ENCODE results near the gene TSHZ3. TPM values are rescaled to one million over a fixed set of nuclear protein-coding genes. Genes with fewer than 3 reads are reported as not detected.

TSHZ3 gene
- total and polyA plus RNA-seq, 2 of the 8 experiments (the other 6 are each of a cell fraction or from before 2014, with no cell fraction given), result 3.1 to 12.3 TPM

GRCh38 chr19:31312009-31312676 lies 37.1 kb downstream of the TSHZ3 start (continued):
- TF ChIP-seq JUN (IDR thresholded peaks at IDR 0.05; ENCODE audit: low read depth, low read length) (no peak), TAF1 (IDR thresholded peaks at IDR 0.05; ENCODE audit: low read depth, low read length) (no peak), ZNF274 (IDR thresholded peaks at IDR 0.05; ENCODE audit: borderline replicate concordance, extremely low read depth, low read length) (no peak)
